Astrocyte (in vitro differentiated cells and primary cell): ENCODE measurements around the gene ZNF408.

Experiments used
- CTCF ChIP-seq: IDR thresholded peaks from 2 replicates; pipeline ENCODE4 v1.5.1; 2011; ENCODE audit warnings: low read depth, mild to moderate bottlenecking, inconsistent platforms, low read length, moderate library complexity; ENCODE audit not compliant: insufficient read depth
- EZH2 ChIP-seq: IDR thresholded peaks from 2 replicates; pipeline ENCODE4 v1.6.1; 2012; ENCODE audit warnings: mild to moderate bottlenecking, low read length, inconsistent platforms; ENCODE audit not compliant: insufficient read depth

GRCh38 chr11:46671958-46672315, 28.9 kb upstream of the ZNF408 start:
- TF ChIP-seq CTCF (no peak), EZH2 (no peak)
